ENCODE measurements around the gene FARSA.

DNA sequence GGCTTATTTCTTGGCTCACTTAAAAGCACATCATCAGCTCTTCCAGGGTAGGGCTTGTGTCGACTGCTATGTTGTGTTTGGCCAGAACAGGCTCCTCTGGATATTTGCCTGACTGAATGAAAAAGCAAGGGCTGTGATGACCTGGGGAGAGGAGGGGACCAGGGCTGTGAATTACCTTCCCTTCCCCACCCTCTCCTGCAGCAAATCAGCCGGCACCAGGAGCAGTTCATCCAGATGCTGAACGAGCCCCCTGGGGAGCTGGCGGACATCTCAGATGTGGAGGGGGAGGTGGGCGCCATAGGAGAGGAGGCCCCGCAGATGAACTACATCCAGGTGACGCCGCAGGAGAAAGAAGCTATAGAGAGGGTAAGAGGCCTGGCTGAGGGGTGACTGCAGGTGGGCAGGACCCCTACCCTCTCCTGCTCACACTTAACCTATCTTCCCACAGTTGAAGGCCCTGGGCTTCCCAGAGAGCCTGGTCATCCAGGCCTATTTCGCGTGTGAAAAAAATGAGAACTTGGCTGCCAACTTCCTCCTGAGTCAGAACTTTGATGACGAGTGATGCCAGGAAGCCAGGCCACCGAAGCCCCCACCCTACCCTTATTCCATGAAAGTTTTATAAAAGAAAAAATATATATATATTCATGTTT lies 19.1 kb upstream of the FARSA start:
- TF ChIP-seq POLR2AphosphoS5 (IDR thresholded peaks at IDR 0.05; ENCODE audit: insufficient read depth in 1 of 2, low read depth in 1 of 2) (no peak), POLR2A (IDR thresholded peaks at IDR 0.05) (no peak)
- TF ChIP-seq, protein P1, sequence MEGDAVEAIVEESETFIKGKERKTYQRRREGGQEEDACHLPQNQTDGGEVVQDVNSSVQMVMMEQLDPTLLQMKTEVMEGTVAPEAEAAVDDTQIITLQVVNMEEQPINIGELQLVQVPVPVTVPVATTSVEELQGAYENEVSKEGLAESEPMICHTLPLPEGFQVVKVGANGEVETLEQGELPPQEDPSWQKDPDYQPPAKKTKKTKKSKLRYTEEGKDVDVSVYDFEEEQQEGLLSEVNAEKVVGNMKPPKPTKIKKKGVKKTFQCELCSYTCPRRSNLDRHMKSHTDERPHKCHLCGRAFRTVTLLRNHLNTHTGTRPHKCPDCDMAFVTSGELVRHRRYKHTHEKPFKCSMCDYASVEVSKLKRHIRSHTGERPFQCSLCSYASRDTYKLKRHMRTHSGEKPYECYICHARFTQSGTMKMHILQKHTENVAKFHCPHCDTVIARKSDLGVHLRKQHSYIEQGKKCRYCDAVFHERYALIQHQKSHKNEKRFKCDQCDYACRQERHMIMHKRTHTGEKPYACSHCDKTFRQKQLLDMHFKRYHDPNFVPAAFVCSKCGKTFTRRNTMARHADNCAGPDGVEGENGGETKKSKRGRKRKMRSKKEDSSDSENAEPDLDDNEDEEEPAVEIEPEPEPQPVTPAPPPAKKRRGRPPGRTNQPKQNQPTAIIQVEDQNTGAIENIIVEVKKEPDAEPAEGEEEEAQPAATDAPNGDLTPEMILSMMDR (IDR thresholded peaks at IDR 0.05) = no peak
